CD4-positive, alpha-beta T cell treated with Interleukin-4 for 1 hour (primary cell): ENCODE results near the gene ADPRS.
A peak's percentile ranks its signal among the peaks of the same experiment; 100 is the strongest.

Source experiments
- DNase-seq, 2 donors: peaks; one replicate each; pipeline ENCODE4 v3.0.0-alpha.2; 2020 to 2022

Gene ADPRS

GRCh38 chr1:36112823-36113222, 24.1 kb downstream of the ADPRS start:
- DNase-seq: no peak

- DNase-seq: no peak
These were observed 25.7 kb downstream of the ADPRS start for GRCh38 chr1:36114371-36114770.

GRCh38 chr1:36115200-36115669, 26.5 kb downstream of the ADPRS start:
- no peak for DNase-seq

GRCh38 chr1:36115931-36116330, 27.2 kb downstream of the ADPRS start:
- peak in 1 of 2 donors; percentile 29 for DNase-seq

- no peak for DNase-seq
These were observed 28.2 kb downstream of the ADPRS start for GRCh38 chr1:36116901-36117300.

GRCh38 chr1:36118447-36119204, 29.9 kb downstream of the ADPRS start:
- DNase-seq: no peak

- no peak for DNase-seq
These were observed 30.8 kb downstream of the ADPRS start for GRCh38 chr1:36119456-36119855.

GRCh38 chr1:36122062-36123030, 33.7 kb downstream of the ADPRS start:
- no peak for DNase-seq

GRCh38 chr1:36123356-36123755, 34.7 kb downstream of the ADPRS start:
- peak; percentile 22 to 59 for DNase-seq

GRCh38 chr1:36124404-36125128, 35.9 kb downstream of the ADPRS start:
- no peak for DNase-seq

GRCh38 chr1:36125129-36125991, 36.7 kb downstream of the ADPRS start, which contains the start of gene COL8A2:
Gene COL8A2, minus strand, starts transcription at chr1:36125222. Its CDS starts 24,980 bp downstream, at chr1:36100242.
- DNase-seq: no peak

- DNase-seq: no peak
These were observed 37.5 kb downstream of the ADPRS start for GRCh38 chr1:36126005-36126716.

GRCh38 chr1:36126797-36127500, 38.3 kb downstream of the ADPRS start:
- DNase-seq: no peak

GRCh38 chr1:36128126-36128904, 39.6 kb downstream of the ADPRS start:
- no peak for DNase-seq

- no peak for DNase-seq
These were observed 40.2 kb downstream of the ADPRS start for GRCh38 chr1:36128905-36129206.

GRCh38 chr1:36132029-36132428, 43.3 kb downstream of the ADPRS start:
- no peak for DNase-seq

- no peak for DNase-seq
These were observed 44.8 kb downstream of the ADPRS start for GRCh38 chr1:36133484-36133883.

GRCh38 chr1:36134031-36134430, 45.3 kb downstream of the ADPRS start:
- no peak for DNase-seq

GRCh38 chr1:36134505-36135329, 46.0 kb downstream of the ADPRS start:
- peak; percentile 34 to 41 for DNase-seq
